ENCODE data around the gene TMEM258.

GRCh38 chr11:61795459-61795858 is 3.1 kb upstream of the TMEM258 start:
- no peak for TF ChIP-seq ZSCAN29 (IDR thresholded peaks at IDR 0.05)
- no peak for TF ChIP-seq NRF1 (conservative IDR thresholded peaks at IDR 0.05; ENCODE audit: low read depth, low read length)
- no peak for TF ChIP-seq POU2F2 (IDR thresholded peaks at IDR 0.05; ENCODE audit: borderline replicate concordance, low read depth, low read length)
- TF ChIP-seq BRCA1 (IDR thresholded peaks at IDR 0.05; ENCODE audit: low read depth, low read length) = no peak
- TF ChIP-seq CTCF (IDR thresholded peaks at IDR 0.05 in 2 of 3, conservative IDR thresholded peaks at IDR 0.05 in 1 of 3; ENCODE audit: control insufficient read depth in 2 of 3, extremely low read depth in 1 of 3, insufficient read depth in 1 of 3, low read depth in 3 of 3, low read length in 3 of 3) = no peak
- TF ChIP-seq POLR2AphosphoS2 (IDR thresholded peaks at IDR 0.05; ENCODE audit: low read depth, low read length) = no peak
- TF ChIP-seq CBFB (IDR thresholded peaks at IDR 0.05; ENCODE audit: low read depth) = no peak
- no peak for TF ChIP-seq ATF3 (IDR thresholded peaks at IDR 0.05; ENCODE audit: borderline replicate concordance, extremely low read depth, low read depth, low read length)
- TF ChIP-seq TAF1 (IDR thresholded peaks at IDR 0.05; ENCODE audit: borderline replicate concordance, low read depth, low read length) = no peak
- TF ChIP-seq HDAC2 (IDR thresholded peaks at IDR 0.05) = no peak
- no peak for TF ChIP-seq BACH1 (IDR thresholded peaks at IDR 0.05; ENCODE audit: borderline replicate concordance)
- no peak for TF ChIP-seq GABPA (IDR thresholded peaks at IDR 0.05; ENCODE audit: low read depth)
- TF ChIP-seq POLR2A (IDR thresholded peaks at IDR 0.05; ENCODE audit: low read depth, low read length) = 0 out of 2 replicates have a peak, but pooled peaks have one; percentile 27
- TF ChIP-seq CEBPB (IDR thresholded peaks at IDR 0.05; ENCODE audit: borderline replicate concordance in 1 of 2, low read depth in 2 of 2, low read length in 2 of 2) = no peak

Measured in GM12878 (cell line).